HFF-Myc (cell line): ENCODE results near the gene PEAR1.

Source experiments
- DNase-seq: peaks from one replicate; pipeline ENCODE4 v3.0.0-alpha.2; 2011; ENCODE audit warnings: low read depth; ENCODE audit errors: extremely low read depth
- H3K4me3 ChIP-seq: replicated peaks from 2 replicates; pipeline ENCODE4 v1.5.1; 2011; ENCODE audit warnings: low read depth, mild to moderate bottlenecking, control low read depth, low read length
- CTCF ChIP-seq: IDR thresholded peaks from 2 replicates; pipeline ENCODE4 v1.5.1; 2012; ENCODE audit warnings: mild to moderate bottlenecking, low read depth, low read length, control low read depth; ENCODE audit errors: missing control alignments

Gene PEAR1

GRCh38 chr1:156908955-156909354 lies 15.4 kb downstream of the PEAR1 start:
- H3K4me3 ChIP-seq = no peak overlapping the region
- no peak for DNase-seq
- no peak for TF ChIP-seq CTCF

DNA sequence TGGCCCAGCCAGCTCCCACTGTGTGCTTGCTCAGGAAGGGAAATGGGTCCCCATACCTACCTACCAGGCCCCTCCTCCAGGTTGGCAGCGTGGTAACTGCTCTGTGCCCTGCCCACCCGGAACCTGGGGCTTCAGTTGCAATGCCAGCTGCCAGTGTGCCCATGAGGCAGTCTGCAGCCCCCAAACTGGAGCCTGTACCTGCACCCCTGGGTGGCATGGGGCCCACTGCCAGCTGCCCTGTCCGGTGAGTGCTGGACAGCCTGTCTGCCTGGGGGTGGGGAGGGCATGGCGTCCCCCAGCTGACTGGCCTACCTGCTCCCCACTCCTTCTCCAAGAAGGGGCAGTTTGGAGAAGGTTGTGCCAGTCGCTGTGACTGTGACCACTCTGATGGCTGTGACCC lies 16.2 kb downstream of the PEAR1 start:
- H3K4me3 ChIP-seq = no peak overlapping the region
- no peak for DNase-seq
- no peak for TF ChIP-seq CTCF

DNA sequence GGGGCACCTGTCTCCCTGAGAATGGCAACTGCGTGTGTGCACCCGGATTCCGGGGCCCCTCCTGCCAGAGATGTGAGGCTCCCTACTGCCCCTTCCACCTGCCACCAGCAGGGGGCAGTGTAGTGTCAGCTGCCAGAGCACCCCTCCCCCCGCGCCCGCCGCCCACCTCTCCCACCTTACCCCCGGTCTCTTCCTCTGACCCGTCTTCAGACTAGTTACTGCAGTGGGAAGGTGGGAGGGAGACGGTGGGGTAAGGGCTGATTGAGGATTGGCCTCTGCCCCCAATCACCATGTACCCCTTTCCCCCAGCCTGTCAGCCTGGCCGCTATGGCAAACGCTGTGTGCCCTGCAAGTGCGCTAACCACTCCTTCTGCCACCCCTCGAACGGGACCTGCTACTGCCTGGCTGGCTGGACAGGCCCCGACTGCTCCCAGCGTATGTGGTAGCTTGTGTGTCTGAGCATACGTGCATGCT lies 16.8 kb downstream of the PEAR1 start:
- DNase-seq = no peak
- TF ChIP-seq CTCF = peak; percentile 77
- no peak overlapping the region for H3K4me3 ChIP-seq

GRCh38 chr1:156911577-156912298 lies 18.2 kb downstream of the PEAR1 start:
- DNase-seq = no peak
- H3K4me3 ChIP-seq = no peak overlapping the region
- no peak for TF ChIP-seq CTCF

DNA sequence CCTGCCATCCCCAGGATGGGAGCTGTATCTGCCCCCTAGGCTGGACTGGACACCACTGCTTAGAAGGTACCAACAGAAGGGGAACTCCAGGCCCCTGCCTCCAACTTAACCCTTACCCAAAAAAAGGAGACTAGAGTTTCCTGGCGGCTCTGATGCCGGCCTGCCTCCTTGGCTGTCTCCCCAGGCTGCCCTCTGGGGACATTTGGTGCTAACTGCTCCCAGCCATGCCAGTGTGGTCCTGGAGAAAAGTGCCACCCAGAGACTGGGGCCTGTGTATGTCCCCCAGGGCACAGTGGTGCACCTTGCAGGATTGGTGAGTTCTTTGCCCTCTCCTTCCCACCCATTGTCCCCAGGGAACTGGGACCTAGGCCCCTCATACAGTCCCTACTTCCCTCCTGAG lies 18.8 kb downstream of the PEAR1 start:
- no peak for DNase-seq
- TF ChIP-seq CTCF = no peak
- H3K4me3 ChIP-seq = no peak overlapping the region

- no peak for DNase-seq
- no peak overlapping the region for H3K4me3 ChIP-seq
- TF ChIP-seq CTCF = no peak
These were observed 19.6 kb downstream of the PEAR1 start for GRCh38 chr1:156912861-156913808.
